Fibroblast of the aortic adventitia (primary cell): ENCODE data around the gene NTS. TPM values are rescaled to one million over a fixed set of nuclear protein-coding genes. Genes with fewer than 3 reads are reported as not detected.

Experiments
- DNase-seq: peaks from one replicate; pipeline ENCODE4 v3.0.0-alpha.2; 2010; ENCODE audit warnings: low read depth
- H3K4me3 ChIP-seq: 2 replicates; pipeline ENCODE4 v1.5.1; 2011; ENCODE audit warnings: low read depth, mild to moderate bottlenecking, control low read depth, low read length, moderate library complexity
- CTCF ChIP-seq: IDR thresholded peaks from 2 replicates; pipeline ENCODE4 v1.5.1; 2011; ENCODE audit warnings: mild to moderate bottlenecking, low read length, control low read depth, inconsistent platforms; ENCODE audit not compliant: insufficient read depth
- total RNA-seq: library from RNA; depleted of rRNA; stranded (reverse); fragments of >200 nt; gene quantifications from 2 replicates; pipeline ENCODE4 v1.2.3, GENCODE V29; 2012; ENCODE audit warnings: low replicate concordance

Gene NTS
- total RNA-seq, 1 donor: 0.09 TPM

GRCh38 chr12:85835426-85836196, 38.5 kb upstream of the NTS start:
- no peak for TF ChIP-seq CTCF
- H3K4me3 ChIP-seq: peak overlapping the region; percentile 68
- peak; percentile 78 for DNase-seq

GRCh38 chr12:85836197-85837090, 37.7 kb upstream of the NTS start, which contains the start of gene RASSF9:
Gene RASSF9 (minus strand): TSS chr12:85836409. CDS start chr12:85836201, 208 bp downstream.
- H3K4me3 ChIP-seq: peak within 1 kb of the TSS; percentile 68
- DNase-seq: peak; percentile 98
- no peak for TF ChIP-seq CTCF

GRCh38 chr12:85843606-85844310, 30.3 kb upstream of the NTS start:
- no peak overlapping the region for H3K4me3 ChIP-seq
- DNase-seq: no peak
- no peak for TF ChIP-seq CTCF

GRCh38 chr12:85849344-85849743, 24.8 kb upstream of the NTS start:
- no peak for DNase-seq
- no peak for TF ChIP-seq CTCF

GRCh38 chr12:85855305-85855704, 18.8 kb upstream of the NTS start:
- TF ChIP-seq CTCF: no peak
- H3K4me3 ChIP-seq: no peak overlapping the region
- no peak for DNase-seq

More at GRCh38 chr12:85849344-85849743, 24.8 kb upstream of the NTS start:
- H3K4me3 ChIP-seq: no peak overlapping the region

GRCh38 chr12:85856966-85857365, 17.1 kb upstream of the NTS start:
- H3K4me3 ChIP-seq: no peak overlapping the region
- no peak for DNase-seq
- TF ChIP-seq CTCF: no peak
